H4 (cell line): ENCODE results near the gene TBCEL. TPM values are rescaled to one million over a fixed set of nuclear protein-coding genes. Genes with fewer than 3 reads are reported as not detected.
"Not testable (repeated sequence)": the region's sequence is repeated elsewhere in the genome, so short reads cannot be mapped to it uniquely, and the experiment has no call there.

Experiments used
- DNase-seq: peaks from one replicate; pipeline ENCODE4 v3.0.0-alpha.2; 2015; ENCODE audit warnings: low spot score
- total RNA-seq: library from RNA; depleted of rRNA; stranded (reverse); fragments of >200 nt; shearing (Covaris generic); gene quantifications from 2 replicates; pipeline ENCODE4 v1.2.3, GENCODE V29; 2014

Gene TBCEL
- total RNA-seq, 1 experiment from 2014 or later = 10.0 TPM

GRCh38 chr11:121029153-121029552, 5.3 kb downstream of the TBCEL start:
- DNase-seq = no peak

GRCh38 chr11:121029813-121030445, 6.0 kb downstream of the TBCEL start:
- no peak for DNase-seq

GRCh38 chr11:121031167-121031566, 7.3 kb downstream of the TBCEL start:
- no peak for DNase-seq

- DNase-seq = not testable (repeated sequence)
Observed at GRCh38 chr11:121031648-121032047, 7.7 kb downstream of the TBCEL start.

GRCh38 chr11:121032546-121032945, 8.6 kb downstream of the TBCEL start:
- DNase-seq = no peak

GRCh38 chr11:121033635-121034034, 9.7 kb downstream of the TBCEL start:
- no peak for DNase-seq

GRCh38 chr11:121035169-121035755, 11.4 kb downstream of the TBCEL start:
- DNase-seq = no peak

- DNase-seq = peak; percentile 25
Observed at GRCh38 chr11:121035780-121036179, 11.9 kb downstream of the TBCEL start.

- no peak for DNase-seq
Observed at GRCh38 chr11:121037016-121037415, 13.1 kb downstream of the TBCEL start.

- no peak for DNase-seq
Observed at GRCh38 chr11:121038648-121039409, 14.9 kb downstream of the TBCEL start.

GRCh38 chr11:121039971-121040613, 16.2 kb downstream of the TBCEL start:
- DNase-seq = no peak

GRCh38 chr11:121040614-121041002, 16.7 kb downstream of the TBCEL start:
- no peak for DNase-seq

GRCh38 chr11:121041072-121041471, 17.2 kb downstream of the TBCEL start:
- no peak for DNase-seq

- no peak for DNase-seq
Observed at GRCh38 chr11:121042296-121042695, 18.4 kb downstream of the TBCEL start.

GRCh38 chr11:121047926-121048325, 24.0 kb downstream of the TBCEL start:
- DNase-seq = no peak

GRCh38 chr11:121048464-121049233, 24.7 kb downstream of the TBCEL start:
- DNase-seq = no peak

GRCh38 chr11:121053244-121053643, 29.3 kb downstream of the TBCEL start:
- no peak for DNase-seq

GRCh38 chr11:121054266-121054665, 30.4 kb downstream of the TBCEL start:
- DNase-seq = no peak

- DNase-seq = no peak
Observed at GRCh38 chr11:121055076-121055475, 31.2 kb downstream of the TBCEL start.

GRCh38 chr11:121057922-121058321, 34.0 kb downstream of the TBCEL start:
- DNase-seq = no peak

GRCh38 chr11:121058941-121059340, 35.0 kb downstream of the TBCEL start:
- DNase-seq = no peak

GRCh38 chr11:121059605-121060004, 35.7 kb downstream of the TBCEL start:
- DNase-seq = no peak
